Suprapubic skin (tissue), 4 donors: ENCODE data around the gene ALOX15B. TPM values are rescaled to one million over a fixed set of nuclear protein-coding genes. Genes with fewer than 3 reads are reported as not detected.

Experiments
- DNase-seq, 2 donors: peaks; one replicate each; pipeline ENCODE4 v3.0.0-alpha.2; 2019; ENCODE audit warnings: low spot score in 2 of 2
- H3K27ac ChIP-seq: fragments of 200-600 bp; sonication (generic); one replicate; pipeline ENCODE4 v1.5.1; 2019
- H3K27me3 ChIP-seq: fragments of 200-600 bp; sonication (generic); one replicate; pipeline ENCODE4 v1.5.1; 2019
- H3K36me3 ChIP-seq: fragments of 200-600 bp; sonication (generic); one replicate; pipeline ENCODE4 v1.5.1; 2019
- H3K4me1 ChIP-seq: fragments of 200-600 bp; sonication (generic); one replicate; pipeline ENCODE4 v1.5.1; 2019
- H3K4me3 ChIP-seq: fragments of 200-600 bp; sonication (generic); one replicate; pipeline ENCODE4 v1.5.1; 2019; ENCODE audit warnings: mild to moderate bottlenecking
- H3K9me3 ChIP-seq: fragments of 200-600 bp; sonication (generic); one replicate; pipeline ENCODE4 v1.5.1; 2019
- CTCF ChIP-seq, 2 donors: fragments of 200-600 bp in 1 of 2; fragments of 450-650 bp in 1 of 2; sonication (generic) in 1 of 2; IDR thresholded peaks; one replicate each; pipeline ENCODE4 v1.5.1; 2016 to 2019; ENCODE audit warnings: antibody characterized with exemption in 2 of 2, mild to moderate bottlenecking in 1 of 2, moderate library complexity in 1 of 2
- EP300 ChIP-seq: sonication (generic); formaldehyde crosslinking; IDR thresholded peaks from one replicate; pipeline ENCODE4 v1.6.1; 2017; ENCODE audit warnings: antibody characterized with exemption
- POLR2A ChIP-seq, 2 donors: fragments of 450-650 bp; IDR thresholded peaks; one replicate each; pipeline ENCODE4 v1.6.1; 2017; ENCODE audit warnings: antibody characterized with exemption in 2 of 2, mild to moderate bottlenecking in 2 of 2, moderate library complexity in 2 of 2
- POLR2AphosphoS5 ChIP-seq, 3 donors: sonication (generic); formaldehyde crosslinking; IDR thresholded peaks; one replicate each; pipeline ENCODE4 v1.6.1; 2017; ENCODE audit warnings: antibody characterized with exemption in 3 of 3
- WGBS: methylation state at CpG from one replicate; pipeline ENCODE4 v1.1.5; 2018; 5-methylcytosine and 5-hydroxymethylcytosine counted together
- total RNA-seq, 4 donors: library from RNA; depleted of rRNA; stranded (reverse); fragments of >200 nt; gene quantifications; one replicate each; pipeline ENCODE4 v1.1.0, GENCODE V29; 2016

Gene ALOX15B
- total RNA-seq, 4 donors from 2014 or later = 44.8 to 156 (median 78.1) TPM

DNA sequence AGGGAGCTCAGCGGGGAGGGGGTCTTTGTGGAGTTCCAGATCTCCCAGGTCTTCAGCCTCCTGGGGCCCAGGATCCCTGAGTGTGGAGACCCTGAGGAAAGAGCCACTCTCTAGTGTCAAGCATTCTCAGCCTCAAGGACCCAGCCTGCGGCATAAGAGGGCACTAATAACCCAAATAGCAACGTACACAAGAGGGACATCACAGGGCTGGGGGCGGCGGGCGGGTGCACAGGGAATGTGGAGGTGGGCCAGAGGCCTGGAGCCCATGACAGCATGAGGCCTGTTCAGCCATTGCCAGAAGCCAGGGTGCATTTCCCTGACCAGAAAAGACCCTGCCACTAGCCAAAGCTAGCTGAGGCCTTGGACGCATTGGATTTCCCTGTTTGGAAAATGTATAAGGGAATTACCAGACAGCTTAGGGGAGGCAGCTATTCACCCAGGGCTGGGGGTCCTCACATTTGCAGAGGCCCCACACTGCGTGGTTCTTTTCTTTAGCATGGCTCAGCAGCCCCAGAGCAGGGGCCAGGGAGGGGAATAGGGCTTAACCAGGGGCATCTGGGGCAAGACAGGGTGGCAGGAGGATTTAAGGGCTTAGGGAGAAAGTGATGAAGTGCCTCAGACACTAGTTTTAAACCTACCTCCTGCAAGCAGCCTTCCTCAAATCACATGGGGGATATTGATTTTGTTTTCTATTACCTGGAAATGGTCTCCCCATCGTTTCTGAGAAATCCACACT is 13.5 kb upstream of the ALOX15B start:
- Histone ChIP-seq H3K27me3 (peaks cover 19% of the 10 kb centered on the region), H3K27ac (no peak overlapping the region), H3K9me3 (no peaks in the 10 kb centered on the region), H3K36me3 (no peaks in the 10 kb centered on the region), H3K4me3 (no peak overlapping the region), H3K4me1 (no peaks in the 10 kb centered on the region)
- no peak for TF ChIP-seq CTCF (IDR thresholded peaks at IDR 0.05)
- TF ChIP-seq POLR2A (IDR thresholded peaks at IDR 0.05) = no peak
- TF ChIP-seq POLR2AphosphoS5 (IDR thresholded peaks at IDR 0.05) = no peak
- no peak for TF ChIP-seq EP300
- WGBS = 93% methylated on average over 8 of the region's 9 CpGs
- no peak for DNase-seq

DNA sequence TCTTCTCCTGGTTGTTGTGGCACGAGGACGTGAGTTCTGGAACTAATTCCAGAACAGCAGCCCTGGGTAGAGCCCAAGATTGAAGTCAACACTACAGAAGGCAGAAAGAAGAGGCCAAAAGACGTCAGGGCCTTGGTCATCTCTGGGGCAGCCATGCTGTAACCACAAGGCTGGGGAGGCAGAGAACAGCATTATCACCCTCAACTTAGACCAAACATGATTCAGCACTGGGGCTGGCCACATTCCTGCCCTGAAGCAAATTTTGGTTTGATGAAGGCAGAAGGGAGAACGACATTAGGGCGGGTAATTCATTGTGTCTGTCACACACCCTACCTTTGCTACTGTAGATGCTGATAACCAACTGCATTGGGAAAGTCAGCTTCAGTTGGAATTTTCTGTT is 9.7 kb upstream of the ALOX15B start:
- H3K4me3 ChIP-seq = no peak overlapping the region
- no peak overlapping the region for H3K27ac ChIP-seq
- no peak for DNase-seq
- H3K36me3 ChIP-seq = no peaks in the 10 kb centered on the region
- TF ChIP-seq CTCF (IDR thresholded peaks at IDR 0.05) (no peak), POLR2AphosphoS5 (IDR thresholded peaks at IDR 0.05) (no peak), EP300 (no peak), POLR2A (IDR thresholded peaks at IDR 0.05) (no peak)
- WGBS = 51% methylated on average over 5 of the region's 5 CpGs
- H3K4me1 ChIP-seq = no peaks in the 10 kb centered on the region
- no peaks in the 10 kb centered on the region for H3K9me3 ChIP-seq
- H3K27me3 ChIP-seq = peaks cover 24% of the 10 kb centered on the region

DNA sequence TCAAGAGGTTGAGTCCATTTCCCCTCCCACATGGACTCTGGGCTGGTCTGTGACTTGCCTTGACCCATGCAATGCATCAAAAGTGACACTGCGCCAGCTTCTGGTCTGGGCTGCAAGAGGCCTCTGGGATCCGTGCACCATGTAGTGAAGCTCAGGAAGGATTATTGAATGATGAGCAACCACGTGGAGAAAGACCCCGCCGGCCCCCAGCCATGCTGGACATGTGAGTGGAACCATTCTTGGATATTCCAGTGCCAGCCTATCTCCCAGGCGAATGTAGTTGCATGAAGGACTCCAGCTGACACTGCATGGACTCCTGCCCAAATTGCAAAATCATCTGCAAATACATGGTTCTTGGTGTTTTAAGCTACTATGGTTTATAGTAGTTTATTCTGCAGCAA is 7.6 kb upstream of the ALOX15B start:
- DNase-seq = no peak

DNA sequence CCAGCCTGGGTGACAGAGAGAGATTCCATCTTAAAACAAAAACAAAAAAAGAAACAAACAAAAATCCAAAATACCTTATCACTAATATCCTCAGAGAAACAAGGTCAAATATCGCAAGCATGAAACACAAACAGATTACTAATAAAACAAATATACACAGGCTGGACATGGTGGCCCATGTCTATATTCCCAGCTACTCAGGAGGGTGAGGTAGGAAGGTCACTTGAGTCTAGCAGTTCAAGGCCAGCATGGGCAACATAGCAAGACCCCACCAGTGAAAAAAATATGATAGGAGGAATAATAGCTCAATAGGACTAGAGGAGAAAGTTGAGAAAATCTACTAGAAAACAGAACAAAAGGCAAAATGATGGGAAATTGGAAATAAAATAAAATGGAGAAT is 6.9 kb upstream of the ALOX15B start:
- Histone ChIP-seq H3K9me3 (no peaks in the 10 kb centered on the region), H3K4me3 (no peak overlapping the region), H3K4me1 (no peaks in the 10 kb centered on the region), H3K27me3 (peaks cover 24% of the 10 kb centered on the region), H3K27ac (no peak overlapping the region), H3K36me3 (no peaks in the 10 kb centered on the region)
- no peak for DNase-seq
- WGBS = 93% methylated on average over 1 of the region's 1 CpG
- TF ChIP-seq CTCF (IDR thresholded peaks at IDR 0.05) = no peak
- TF ChIP-seq POLR2AphosphoS5 (IDR thresholded peaks at IDR 0.05) = no peak
- TF ChIP-seq POLR2A (IDR thresholded peaks at IDR 0.05) = no peak
- TF ChIP-seq EP300 = no peak

More for the DNA sequence above, 7.6 kb upstream of the ALOX15B start:
- H3K9me3 ChIP-seq = no peaks in the 10 kb centered on the region
- no peak for TF ChIP-seq POLR2A (IDR thresholded peaks at IDR 0.05)
- H3K27me3 ChIP-seq = peaks cover 24% of the 10 kb centered on the region
- no peak overlapping the region for H3K4me3 ChIP-seq
- no peaks in the 10 kb centered on the region for H3K36me3 ChIP-seq
- WGBS = 79% methylated on average over 6 of the region's 6 CpGs
- no peaks in the 10 kb centered on the region for H3K4me1 ChIP-seq
- H3K27ac ChIP-seq = no peak overlapping the region

DNA sequence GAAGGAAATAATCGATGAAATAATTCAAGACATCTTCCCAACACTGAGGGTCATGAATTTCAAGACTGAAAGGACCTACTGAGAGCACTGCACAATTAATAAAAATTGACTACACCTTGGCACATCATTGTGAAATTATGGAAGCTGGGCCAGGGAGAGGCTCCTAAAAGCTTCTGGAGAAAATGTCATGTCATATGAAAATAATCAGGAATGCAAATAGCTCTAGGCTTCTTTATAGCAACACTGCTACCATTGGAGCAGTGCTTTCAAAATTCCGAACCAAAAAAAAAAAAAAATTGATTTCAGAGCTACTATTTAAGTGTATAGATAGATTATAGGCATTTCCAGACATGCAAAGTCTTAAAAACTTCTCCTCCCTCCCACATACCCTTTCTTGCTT is 6.4 kb upstream of the ALOX15B start:
- H3K27me3 ChIP-seq = peaks cover 24% of the 10 kb centered on the region
- TF ChIP-seq EP300 (no peak), CTCF (IDR thresholded peaks at IDR 0.05) (no peak), POLR2AphosphoS5 (IDR thresholded peaks at IDR 0.05) (no peak), POLR2A (IDR thresholded peaks at IDR 0.05) (no peak)
- no peak overlapping the region for H3K27ac ChIP-seq

More for the DNA sequence above, 6.4 kb upstream of the ALOX15B start:
- no peak overlapping the region for H3K4me3 ChIP-seq
- no peak for DNase-seq
- no peaks in the 10 kb centered on the region for H3K4me1 ChIP-seq
- H3K36me3 ChIP-seq = no peaks in the 10 kb centered on the region
- H3K9me3 ChIP-seq = no peaks in the 10 kb centered on the region
- WGBS = 61% methylated on average over 2 of the region's 2 CpGs
